SIG-M5 (cell line): ENCODE measurements around the gene DISP3.

Experiments used
- DNase-seq: peaks from one replicate; lab custom pipeline; 2025; lab: John Stamatoyannopoulos, UW

DISP3 gene

GRCh38 chr1:11543392-11543791, 64.4 kb downstream of the DISP3 start:
- no peak for DNase-seq

GRCh38 chr1:11543796-11544195, 64.8 kb downstream of the DISP3 start:
- DNase-seq: no peak

- no peak for DNase-seq
These were observed 67.5 kb downstream of the DISP3 start for GRCh38 chr1:11546456-11546855.

GRCh38 chr1:11550664-11551283, 71.8 kb downstream of the DISP3 start:
- DNase-seq: no peak

- no peak for DNase-seq
These were observed 79.3 kb downstream of the DISP3 start for GRCh38 chr1:11558276-11558675.

- DNase-seq: no peak
These were observed 80.1 kb downstream of the DISP3 start for GRCh38 chr1:11558871-11559590.

- no peak for DNase-seq
These were observed 80.6 kb downstream of the DISP3 start for GRCh38 chr1:11559591-11559970.

- DNase-seq: no peak
These were observed 81.1 kb downstream of the DISP3 start for GRCh38 chr1:11560061-11560460.

- DNase-seq: no peak
These were observed 82.8 kb downstream of the DISP3 start for GRCh38 chr1:11561740-11562139.

GRCh38 chr1:11562664-11563063, 83.7 kb downstream of the DISP3 start:
- DNase-seq: no peak

GRCh38 chr1:11563560-11564069, 84.7 kb downstream of the DISP3 start:
- DNase-seq: no peak

GRCh38 chr1:11564237-11564636, 85.3 kb downstream of the DISP3 start:
- no peak for DNase-seq

GRCh38 chr1:11566042-11566850, 87.3 kb downstream of the DISP3 start:
- DNase-seq: no peak

GRCh38 chr1:11567244-11568065, 88.5 kb downstream of the DISP3 start:
- no peak for DNase-seq

GRCh38 chr1:11568687-11569086, 89.7 kb downstream of the DISP3 start:
- DNase-seq: no peak

GRCh38 chr1:11569551-11569950, 90.6 kb downstream of the DISP3 start:
- DNase-seq: no peak

GRCh38 chr1:11569954-11570353, 91.0 kb downstream of the DISP3 start:
- no peak for DNase-seq

- no peak for DNase-seq
These were observed 91.9 kb downstream of the DISP3 start for GRCh38 chr1:11570821-11571380.

- no peak for DNase-seq
These were observed 93.1 kb downstream of the DISP3 start for GRCh38 chr1:11571906-11572616.

- no peak for DNase-seq
These were observed 94.2 kb downstream of the DISP3 start for GRCh38 chr1:11573116-11573692.

- DNase-seq: no peak
These were observed 96.6 kb downstream of the DISP3 start for GRCh38 chr1:11575553-11575952.
